ENCODE data around the gene UBE2J2.

DNA sequence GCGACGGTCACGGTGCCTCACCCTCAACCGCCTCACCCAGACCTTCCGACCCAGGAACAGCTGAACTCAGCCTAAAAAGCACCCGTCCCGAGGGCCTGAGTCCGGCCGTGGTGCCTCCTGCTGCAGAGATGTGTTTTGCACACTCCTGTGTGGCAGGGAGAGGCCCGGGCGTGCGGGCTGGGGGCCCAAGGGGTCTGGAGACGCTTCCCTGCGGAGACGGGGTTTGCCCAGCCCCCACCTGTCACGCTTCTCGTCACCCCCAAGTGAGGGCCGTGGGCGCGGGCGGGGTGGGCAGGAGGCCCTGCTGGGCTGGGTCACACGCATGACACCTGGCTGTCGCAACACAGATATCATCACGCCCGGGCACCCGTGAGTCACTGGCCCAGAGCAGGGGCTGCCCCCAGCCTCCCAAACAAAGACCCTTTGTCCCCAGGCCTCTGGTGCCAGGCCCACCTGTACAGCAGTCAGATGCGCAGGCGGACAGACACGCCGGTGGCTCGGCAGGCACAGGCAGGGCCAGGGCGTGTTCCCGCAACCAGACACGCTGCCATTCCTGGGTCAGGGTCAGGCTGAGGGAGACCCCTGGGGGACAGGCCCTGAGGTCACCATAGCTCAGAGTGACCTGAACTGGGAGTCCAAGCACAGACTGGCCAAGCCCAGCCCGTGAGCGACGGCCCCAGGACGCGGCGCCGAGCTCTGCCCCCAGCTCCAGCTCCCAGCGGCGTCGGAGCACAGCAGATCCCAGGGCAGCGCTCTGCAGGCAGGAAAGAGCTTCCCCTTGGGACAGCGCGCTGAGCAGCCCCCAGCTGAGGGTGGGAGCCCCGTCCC, 35.6 kb downstream of the UBE2J2 start:
- TF ChIP-seq, protein P1, sequence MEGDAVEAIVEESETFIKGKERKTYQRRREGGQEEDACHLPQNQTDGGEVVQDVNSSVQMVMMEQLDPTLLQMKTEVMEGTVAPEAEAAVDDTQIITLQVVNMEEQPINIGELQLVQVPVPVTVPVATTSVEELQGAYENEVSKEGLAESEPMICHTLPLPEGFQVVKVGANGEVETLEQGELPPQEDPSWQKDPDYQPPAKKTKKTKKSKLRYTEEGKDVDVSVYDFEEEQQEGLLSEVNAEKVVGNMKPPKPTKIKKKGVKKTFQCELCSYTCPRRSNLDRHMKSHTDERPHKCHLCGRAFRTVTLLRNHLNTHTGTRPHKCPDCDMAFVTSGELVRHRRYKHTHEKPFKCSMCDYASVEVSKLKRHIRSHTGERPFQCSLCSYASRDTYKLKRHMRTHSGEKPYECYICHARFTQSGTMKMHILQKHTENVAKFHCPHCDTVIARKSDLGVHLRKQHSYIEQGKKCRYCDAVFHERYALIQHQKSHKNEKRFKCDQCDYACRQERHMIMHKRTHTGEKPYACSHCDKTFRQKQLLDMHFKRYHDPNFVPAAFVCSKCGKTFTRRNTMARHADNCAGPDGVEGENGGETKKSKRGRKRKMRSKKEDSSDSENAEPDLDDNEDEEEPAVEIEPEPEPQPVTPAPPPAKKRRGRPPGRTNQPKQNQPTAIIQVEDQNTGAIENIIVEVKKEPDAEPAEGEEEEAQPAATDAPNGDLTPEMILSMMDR (IDR thresholded peaks at IDR 0.05): no peak
- TF ChIP-seq ZFX (IDR thresholded peaks at IDR 0.05; ENCODE audit: borderline replicate concordance): no peak
